GM08714 (cell line): ENCODE results near the gene BCAP31.
"Not testable (repeated sequence)": the region's sequence is repeated elsewhere in the genome, so short reads cannot be mapped to it uniquely, and the experiment has no call there.

Source experiments
- H3K4me3 ChIP-seq: fragments of 200-500 bp; sonication (Bioruptor generic); 2 replicates; pipeline ENCODE4 v1.5.1; 2014; ENCODE audit warnings: mild to moderate bottlenecking, low read length, inconsistent platforms
- ZNF274 ChIP-seq: IDR thresholded peaks from 2 replicates; pipeline ENCODE4 v1.6.1; 2012; ENCODE audit warnings: mild to moderate bottlenecking, low read depth, low read length

BCAP31 gene

DNA sequence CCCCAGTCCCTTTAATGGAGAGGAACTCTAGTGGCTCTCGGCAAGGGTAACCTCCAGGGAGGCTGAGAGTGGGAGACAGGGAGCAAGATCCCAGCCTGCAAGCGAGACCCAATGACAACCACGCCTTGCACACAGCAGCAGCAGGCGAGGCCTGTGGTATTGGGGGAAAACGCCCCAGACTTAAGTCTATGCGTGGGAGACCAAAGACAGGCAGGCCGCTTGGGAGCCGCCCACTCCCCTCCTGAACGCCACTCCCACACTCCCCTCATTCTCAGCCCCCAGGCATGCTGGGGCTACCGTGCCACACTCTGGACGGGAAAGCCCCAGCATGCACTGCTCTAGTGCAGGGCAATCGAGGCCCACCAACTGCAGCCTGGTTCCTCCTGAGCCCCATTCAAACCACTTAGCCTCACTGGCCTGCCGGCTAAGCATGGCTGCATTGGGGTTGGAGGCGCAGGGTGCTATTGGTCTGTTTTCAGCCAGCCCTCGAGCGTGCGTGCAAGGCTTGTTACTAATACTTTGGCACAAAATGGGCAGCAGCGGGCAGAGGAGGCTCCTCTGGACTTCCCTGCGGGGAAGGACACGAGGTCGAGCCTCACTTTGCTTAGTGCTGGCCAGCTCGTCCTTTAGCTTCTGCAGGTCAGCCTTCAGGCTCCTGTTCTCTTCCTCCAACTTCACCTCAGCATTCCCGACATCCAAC, 21.7 kb downstream of the BCAP31 start:
- H3K4me3 ChIP-seq: no peak overlapping the region
- no peak for TF ChIP-seq ZNF274

DNA sequence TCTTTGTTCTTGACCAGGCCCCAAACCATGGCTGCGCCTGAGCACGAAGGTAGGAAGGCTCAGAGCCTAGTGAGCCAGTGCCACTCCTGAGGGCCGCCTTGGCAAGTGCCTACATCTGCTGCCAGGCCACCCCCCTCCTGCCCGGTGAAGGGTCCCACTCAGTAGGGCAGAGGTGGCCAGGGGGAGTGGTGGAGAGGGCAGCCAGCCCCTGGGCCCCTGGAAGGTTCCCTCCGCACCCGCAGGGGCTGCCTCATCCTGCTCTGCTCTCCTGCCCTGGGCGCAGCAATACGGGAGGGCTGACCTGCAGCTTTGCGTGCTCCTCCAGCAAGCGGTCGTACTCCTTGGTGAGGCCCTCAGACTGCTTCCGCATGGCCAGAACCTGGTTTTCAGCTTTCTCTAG, 22.5 kb downstream of the BCAP31 start:
- no peak for TF ChIP-seq ZNF274
- H3K4me3 ChIP-seq: no peak overlapping the region

DNA sequence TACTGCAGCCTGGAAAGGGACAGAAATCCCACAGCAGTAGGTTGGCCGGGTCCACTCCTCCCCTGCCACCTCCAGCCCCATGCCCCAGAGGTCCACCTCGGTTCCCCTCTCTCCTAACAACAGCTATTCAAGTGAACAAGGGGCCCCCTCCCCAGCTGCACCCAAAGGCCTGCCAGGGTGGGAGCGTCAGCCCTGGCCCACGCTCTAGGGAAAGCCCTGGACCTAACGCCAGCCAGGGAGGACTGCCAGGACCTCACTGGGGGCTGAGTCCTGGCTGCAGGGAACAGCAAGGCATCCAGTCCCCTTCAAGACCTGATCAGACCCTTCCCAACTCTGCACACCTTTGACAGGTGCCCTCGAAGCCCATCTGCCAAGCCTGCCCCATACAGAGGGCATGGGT, 23.2 kb downstream of the BCAP31 start:
- H3K4me3 ChIP-seq: no peak overlapping the region
- no peak for TF ChIP-seq ZNF274

DNA sequence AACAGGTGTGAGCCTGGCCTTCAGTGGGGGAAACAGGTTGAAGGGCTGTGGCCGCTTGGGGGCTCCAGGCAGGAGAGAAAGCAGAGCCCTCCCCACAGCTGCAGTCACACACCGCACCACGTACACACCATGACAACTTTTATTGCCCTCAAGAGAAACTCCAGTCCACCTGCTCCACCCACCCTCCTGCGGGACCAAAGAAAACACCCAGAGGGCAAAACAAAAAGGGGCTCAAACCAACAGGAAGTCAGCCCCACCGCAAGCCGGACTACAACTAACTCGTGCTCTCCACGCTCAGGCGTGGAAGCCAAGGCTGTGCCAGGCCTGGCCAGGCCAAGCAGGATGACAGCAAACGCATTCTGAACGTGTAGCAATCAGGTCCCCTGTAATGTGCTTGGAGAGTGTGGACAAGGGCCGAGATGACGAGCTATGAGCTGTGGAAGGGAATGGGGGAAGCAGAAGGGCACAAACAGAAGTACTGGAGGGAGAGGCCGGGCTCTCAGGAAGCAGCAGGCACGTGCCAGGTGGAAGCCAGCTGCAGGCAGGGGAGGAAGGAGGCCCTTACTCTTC, 23.7 kb downstream of the BCAP31 start:
- no peak overlapping the region for H3K4me3 ChIP-seq
- no peak for TF ChIP-seq ZNF274

DNA sequence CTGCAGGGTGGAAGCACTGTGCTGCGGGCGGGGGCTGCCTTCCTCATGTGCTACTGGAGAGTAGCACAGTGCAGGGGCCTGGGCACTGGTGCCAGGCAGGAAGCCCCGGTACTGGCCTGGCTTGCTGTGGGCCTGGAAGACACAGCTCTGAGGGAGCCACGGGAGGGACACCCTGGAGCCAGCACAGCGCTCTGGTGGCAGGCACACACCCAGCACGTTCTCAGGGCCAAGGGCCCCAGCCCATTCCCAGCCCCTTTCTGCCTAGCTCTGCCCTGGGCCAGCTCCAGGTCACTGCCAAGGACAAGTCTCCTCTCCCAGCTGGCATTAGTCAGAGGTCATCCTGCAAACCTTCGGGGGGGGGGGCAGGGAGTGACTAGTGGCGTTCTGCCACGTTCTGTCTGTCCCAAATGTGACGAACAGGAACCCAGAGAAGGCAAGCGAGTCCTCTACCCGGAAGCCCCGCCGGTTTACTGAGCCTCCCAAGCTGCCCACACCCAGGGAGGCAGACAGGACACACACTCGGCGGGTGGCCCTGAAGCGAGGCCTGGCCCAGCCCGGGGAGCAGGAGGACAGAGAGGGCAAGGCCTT, 24.3 kb downstream of the BCAP31 start:
- not testable (repeated sequence) for H3K4me3 ChIP-seq

DNA sequence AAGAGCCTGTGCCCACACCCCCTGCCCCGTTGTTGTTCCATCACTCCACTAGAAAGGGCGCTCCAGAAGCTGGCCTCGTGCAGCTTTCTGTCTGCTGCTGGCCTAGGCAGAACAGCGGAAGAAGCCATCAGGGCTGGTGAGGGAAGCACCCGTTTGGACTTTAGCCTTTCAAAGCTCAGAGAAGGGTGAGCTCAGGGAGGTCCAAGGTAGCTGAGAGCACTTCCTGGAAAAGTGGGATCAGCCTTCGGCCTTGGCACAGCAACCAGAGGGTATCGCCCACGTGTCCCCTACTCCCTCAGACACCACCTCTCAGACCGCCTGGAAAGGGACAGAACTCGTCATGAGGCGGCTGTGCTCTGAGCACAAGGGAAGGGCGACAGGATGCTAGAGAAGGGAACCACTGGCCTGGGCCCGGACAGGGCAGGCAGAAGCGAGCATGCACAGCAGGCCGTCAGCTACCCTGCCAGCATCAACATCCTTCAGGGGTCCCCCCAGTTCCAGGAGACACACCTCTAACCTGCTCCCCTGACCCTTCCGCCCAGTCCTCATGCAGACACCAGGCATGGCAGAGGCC, 24.9 kb downstream of the BCAP31 start:
- not testable (repeated sequence) for H3K4me3 ChIP-seq

DNA sequence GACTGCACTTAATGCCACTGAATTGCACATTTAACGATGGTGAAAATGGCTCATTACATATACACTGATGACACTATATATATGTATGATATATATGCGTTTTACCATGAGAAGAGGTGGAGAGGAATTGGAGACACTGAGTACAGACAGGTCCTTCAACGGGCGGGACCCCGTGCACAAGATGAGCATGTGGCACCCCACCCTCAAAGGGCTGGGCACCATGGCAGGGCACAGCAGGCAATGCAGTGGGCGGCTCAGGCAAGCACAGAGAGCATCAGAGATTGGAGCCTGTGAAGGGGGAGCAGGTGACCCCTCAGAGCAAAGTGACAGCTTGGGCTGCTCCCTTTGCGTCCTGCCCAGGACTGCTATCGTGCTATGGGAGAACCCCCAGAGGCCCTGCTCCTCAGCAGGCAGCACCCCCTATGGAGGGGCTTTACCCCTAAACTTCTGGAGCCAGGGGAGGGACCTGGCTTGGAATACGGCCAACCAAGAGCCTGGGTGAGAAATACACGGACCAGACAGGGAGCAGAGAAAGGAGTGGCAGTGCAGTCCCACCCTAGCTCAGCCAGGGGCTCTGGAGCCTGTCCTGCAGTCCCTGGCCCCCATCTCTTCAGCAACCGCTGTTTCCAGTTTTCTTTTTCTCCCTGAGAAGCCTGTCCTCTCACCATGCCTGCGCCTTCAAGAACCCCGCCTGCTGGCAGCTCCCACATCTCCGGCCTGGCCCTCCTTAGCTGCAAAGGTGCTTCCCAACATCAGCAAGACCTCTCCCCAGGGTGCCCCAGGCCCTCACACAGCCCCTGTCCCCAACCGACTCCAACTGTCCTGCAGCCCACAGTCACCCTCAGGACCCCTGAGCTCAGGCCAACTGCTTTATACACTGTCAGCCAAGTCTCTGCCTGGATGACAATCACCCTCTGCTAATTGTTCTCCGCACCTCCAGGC, 26.0 kb downstream of the BCAP31 start:
- H3K4me3 ChIP-seq: no peak overlapping the region
- no peak for TF ChIP-seq ZNF274

DNA sequence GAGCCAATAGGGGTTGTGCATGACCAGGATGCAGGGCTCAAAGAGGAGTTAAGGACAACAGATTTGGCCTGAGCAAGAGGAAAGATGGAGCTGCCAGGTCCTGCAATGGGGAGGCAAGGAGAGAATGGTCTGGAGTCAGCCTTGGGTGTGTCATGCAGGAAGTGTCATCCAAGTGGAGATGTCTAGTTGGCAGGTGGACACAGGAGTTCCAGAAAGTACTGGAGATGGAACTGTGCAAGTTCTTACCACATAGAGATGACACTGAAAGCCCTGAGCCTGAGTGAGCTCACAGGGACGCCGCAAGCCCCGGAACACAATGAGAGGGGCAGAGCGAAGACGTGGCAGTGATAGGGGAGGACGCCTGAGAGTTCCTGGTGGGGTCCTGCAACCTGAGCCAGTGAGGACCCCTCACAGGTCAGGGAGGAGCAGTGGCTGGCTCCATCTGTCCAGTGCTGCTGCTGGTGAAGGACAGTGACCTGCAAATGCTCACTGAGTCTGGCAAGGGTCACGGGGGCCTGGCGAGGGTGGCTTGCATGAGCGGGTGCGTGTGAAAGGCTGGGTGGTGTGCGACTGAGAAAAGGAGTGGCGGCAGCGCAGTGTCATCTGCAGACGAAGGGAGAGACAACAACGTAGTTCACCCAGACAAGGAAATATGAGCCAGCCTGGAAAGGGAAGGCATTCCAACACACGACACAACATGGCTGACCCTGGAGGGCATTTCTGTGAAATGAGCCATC, 27.0 kb downstream of the BCAP31 start:
- H3K4me3 ChIP-seq: not testable (repeated sequence)

DNA sequence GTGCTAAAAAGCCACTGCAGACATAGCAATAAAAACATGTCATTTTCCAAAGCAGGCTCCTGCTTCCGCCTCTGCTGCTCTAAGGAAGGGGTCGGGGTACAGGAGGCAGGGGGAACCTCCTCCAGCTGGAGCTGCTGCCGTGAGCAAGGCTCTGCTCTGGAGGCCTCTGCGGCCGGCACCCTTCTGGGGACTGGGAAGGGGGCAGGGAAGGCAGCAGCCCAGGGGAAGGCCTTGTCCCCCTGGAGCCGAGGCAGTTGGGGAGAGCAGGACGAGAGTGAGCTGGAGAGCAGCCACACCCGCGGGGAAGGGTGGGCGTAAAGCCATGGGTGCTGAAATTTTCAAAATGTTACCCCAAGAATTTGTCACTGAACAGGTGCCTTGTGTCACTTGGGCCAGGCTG, 27.6 kb downstream of the BCAP31 start:
- H3K4me3 ChIP-seq: not testable (repeated sequence)

DNA sequence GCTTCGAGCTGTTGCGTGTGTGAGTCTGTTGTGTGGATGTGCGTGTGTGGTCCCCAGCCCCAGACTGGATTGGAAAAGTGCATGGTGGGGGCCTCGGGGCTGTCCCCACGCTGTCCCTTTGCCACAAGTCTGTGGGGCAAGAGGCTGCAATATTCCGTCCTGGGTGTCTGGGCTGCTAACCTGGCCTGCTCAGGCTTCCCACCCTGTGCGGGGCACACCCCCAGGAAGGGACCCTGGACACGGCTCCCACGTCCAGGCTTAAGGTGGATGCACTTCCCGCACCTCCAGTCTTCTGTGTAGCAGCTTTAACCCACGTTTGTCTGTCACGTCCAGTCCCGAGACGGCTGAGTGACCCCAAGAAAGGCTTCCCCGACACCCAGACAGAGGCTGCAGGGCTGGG, 28.1 kb downstream of the BCAP31 start:
- H3K4me3 ChIP-seq: no peak overlapping the region
- no peak for TF ChIP-seq ZNF274

DNA sequence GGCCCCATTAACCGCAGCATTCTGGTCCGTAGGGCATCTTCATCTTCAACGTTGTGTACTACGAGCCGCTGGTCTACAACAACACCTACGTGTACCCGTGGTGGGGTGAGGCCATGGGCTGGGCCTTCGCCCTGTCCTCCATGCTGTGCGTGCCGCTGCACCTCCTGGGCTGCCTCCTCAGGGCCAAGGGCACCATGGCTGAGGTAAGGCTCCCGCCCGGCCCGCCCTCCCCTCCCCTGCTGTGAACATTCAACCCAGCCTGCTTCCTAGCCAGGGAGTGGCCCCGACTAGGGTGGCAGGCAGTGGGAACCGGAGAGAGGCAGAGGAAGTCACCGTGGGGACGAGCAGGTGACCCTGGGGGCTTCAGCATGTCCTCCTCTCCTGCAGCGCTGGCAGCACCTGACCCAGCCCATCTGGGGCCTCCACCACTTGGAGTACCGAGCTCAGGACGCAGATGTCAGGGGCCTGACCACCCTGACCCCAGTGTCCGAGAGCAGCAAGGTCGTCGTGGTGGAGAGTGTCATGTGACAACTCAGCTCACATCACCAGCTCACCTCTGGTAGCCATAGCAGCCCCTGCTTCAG, 29.4 kb downstream of the BCAP31 start:
- H3K4me3 ChIP-seq: no peak overlapping the region
- no peak for TF ChIP-seq ZNF274

DNA sequence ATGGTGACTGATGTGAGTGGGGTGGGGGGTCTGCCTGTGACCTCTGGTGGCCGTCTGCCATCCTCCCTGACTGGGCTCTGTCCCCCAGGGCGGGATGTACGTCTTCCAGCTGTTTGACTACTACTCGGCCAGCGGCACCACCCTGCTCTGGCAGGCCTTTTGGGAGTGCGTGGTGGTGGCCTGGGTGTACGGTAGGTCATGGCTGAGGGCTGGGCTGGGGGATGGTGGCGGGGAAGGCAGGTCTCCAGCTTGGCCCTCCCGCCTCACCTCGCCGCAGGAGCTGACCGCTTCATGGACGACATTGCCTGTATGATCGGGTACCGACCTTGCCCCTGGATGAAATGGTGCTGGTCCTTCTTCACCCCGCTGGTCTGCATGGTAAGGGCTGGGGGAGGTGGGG, 29.9 kb downstream of the BCAP31 start:
- H3K4me3 ChIP-seq: not testable (repeated sequence)

DNA sequence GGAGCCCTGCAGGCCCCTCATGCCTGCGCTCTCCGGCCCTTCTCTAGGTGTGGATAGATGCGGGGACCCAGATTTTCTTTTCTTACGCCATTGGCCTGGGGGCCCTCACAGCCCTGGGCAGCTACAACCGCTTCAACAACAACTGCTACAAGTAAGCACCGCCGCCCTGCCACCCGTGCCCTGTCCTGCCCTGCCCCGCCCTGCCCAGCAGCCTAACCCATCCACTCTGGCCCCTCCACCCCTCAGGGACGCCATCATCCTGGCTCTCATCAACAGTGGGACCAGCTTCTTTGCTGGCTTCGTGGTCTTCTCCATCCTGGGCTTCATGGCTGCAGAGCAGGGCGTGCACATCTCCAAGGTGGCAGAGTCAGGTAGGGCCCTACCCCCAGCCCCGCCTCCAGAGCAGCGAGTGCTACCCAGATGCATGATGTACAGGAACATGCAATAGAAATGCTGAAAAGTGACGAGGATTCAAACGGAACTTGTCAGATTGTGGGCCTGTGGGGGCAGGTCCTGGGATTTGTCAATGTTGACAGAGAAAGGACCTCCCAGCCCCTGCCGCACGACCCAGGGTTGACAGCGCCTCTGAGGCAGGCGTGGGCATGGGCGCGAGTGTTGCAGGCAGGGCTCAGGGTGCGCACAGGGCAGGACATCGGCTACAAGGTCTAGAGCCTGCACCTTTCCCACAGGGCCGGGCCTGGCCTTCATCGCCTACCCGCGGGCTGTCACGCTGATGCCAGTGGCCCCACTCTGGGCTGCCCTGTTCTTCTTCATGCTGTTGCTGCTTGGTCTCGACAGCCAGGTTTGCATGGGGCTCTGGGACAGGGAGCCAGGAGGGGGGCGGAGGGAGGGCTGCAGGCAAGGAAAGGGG, 30.7 kb downstream of the BCAP31 start:
- no peak for TF ChIP-seq ZNF274
- no peak overlapping the region for H3K4me3 ChIP-seq
